GM19023 (cell line): Measurements from ENCODE around the gene GSTP1.

Experiments used
- ATAC-seq: cut with Tn5 transposase; IDR thresholded peaks from one replicate; pipeline ENCODE4 v1.9.1; 2021; ENCODE audit warnings: mild to moderate bottlenecking, moderate library complexity; ENCODE audit not compliant: unreplicated experiment

GSTP1 gene

GRCh38 chr11:67628710-67629385 is 45.2 kb downstream of the GSTP1 start:
- no peak for ATAC-seq

DNA sequence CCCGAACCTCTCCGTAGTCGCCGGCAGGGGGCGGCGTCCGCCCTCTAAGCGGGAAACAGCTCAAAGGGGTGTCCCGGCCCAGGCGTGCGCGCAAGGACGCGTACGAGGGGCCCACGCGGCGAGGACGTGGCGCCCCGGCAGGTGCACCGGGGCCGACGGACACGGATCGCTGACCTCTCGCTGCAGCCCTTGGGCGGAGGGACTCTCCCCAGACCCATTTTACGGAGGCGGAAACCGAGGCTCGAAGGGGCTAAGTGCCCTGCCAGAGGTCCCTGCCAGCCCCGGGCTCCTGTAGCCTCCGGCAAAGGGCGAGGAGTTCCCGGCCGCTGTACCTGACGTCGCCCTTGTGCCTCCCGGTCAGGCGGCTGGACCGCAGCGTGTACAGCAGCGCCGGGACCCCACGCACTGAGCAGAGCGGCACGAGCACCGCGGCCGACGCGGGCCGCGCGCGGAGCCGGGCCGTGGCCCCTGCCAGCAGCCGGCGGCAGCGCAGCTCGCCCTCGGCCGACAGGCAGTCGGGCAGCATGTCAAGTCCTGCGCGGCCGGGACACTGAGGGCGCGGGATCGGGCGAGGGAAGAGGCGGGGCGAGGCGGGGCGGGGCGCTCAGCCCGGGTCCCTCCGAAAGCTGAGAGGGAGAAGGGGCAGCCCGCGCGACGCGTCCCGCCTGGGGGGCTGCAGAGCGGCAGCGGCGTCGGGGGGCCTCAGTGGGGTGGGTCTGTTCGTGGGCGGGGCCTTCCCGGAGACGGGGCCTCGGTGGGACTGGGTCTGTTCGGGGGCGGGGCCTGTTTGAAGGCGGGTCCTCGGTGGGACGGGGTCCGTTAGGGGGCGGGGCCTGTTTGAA is 46.0 kb downstream of the GSTP1 start, which contains the start of gene NUDT8:
Gene NUDT8, minus strand, starts transcription at position 552 of the 842 bp plus-strand sequence. Its CDS starts 26 bp downstream, at position 526.
- peak; percentile 44 for ATAC-seq

DNA sequence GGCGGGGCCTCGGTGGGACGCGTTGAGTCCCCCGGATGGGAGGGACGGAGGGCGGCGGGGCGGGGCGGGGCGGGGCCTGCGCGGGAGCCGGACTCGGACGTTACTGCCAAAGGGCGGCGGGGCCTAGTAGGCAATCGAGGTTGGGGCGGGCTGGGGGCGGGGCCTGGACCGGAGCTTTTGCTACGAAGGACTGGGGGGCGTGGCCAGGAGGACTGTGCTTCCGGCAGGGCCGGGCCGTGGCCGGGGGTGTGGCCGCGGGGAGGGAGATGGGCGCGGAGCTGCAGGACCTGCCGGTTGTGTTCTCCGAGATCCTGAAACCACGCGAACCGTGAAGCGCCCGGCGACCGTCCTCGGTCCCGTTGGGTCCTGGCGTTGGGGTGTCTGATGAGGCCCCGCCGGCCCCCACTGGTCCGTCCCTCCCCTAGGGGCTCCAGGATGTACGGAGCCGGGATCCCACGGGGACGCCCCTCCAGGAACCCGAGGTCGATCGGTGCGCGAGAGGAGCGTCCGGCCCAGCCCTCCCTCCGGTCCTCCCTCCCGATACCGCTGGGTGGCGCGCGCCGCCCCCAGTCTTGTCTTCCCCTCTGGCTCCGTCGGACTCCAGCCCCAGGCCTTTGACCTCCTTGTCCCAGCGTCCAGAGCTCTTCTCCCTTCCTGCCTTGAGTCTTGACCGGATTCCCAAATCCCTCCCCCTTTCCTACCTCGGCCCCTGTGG is 46.8 kb downstream of the GSTP1 start:
- peak; percentile 64 for ATAC-seq

DNA sequence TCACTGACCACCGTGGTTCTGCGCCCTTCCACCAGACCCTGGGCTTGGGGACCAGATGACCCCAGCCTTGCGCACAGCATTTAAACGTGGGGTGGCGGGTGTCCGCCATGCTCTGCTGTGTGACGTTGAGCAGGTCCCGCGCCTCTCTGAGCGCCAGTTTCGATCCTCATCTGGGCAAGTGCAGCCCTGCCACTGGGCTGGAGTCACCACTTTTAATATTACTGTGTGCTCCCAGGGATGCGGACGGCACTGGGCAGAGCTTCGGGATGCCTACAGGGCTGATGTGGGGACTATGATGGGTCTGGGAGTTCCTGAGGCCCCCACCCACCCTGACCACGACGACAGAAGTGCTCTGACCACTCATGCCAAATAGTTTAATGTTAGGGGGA is 47.3 kb downstream of the GSTP1 start:
- no peak for ATAC-seq

GRCh38 chr11:67631411-67631810 is 47.8 kb downstream of the GSTP1 start:
- no peak for ATAC-seq

DNA sequence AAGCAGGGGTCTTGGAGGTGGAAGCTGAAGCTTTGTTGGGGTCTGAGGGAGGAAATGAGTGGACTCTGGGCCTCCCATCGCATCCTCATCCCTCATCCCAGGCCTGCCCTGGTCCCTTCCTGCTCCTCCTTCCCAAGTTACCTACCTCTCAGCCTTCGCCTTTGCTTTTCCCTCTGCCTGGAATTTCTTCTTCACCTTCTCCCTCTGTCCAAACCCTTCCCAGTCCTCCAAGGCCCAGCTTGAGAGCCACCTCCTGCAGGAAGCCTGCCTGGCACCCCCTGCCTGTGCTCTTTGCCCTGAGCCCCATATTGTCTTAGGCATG is 48.2 kb downstream of the GSTP1 start:
- no peak for ATAC-seq

DNA sequence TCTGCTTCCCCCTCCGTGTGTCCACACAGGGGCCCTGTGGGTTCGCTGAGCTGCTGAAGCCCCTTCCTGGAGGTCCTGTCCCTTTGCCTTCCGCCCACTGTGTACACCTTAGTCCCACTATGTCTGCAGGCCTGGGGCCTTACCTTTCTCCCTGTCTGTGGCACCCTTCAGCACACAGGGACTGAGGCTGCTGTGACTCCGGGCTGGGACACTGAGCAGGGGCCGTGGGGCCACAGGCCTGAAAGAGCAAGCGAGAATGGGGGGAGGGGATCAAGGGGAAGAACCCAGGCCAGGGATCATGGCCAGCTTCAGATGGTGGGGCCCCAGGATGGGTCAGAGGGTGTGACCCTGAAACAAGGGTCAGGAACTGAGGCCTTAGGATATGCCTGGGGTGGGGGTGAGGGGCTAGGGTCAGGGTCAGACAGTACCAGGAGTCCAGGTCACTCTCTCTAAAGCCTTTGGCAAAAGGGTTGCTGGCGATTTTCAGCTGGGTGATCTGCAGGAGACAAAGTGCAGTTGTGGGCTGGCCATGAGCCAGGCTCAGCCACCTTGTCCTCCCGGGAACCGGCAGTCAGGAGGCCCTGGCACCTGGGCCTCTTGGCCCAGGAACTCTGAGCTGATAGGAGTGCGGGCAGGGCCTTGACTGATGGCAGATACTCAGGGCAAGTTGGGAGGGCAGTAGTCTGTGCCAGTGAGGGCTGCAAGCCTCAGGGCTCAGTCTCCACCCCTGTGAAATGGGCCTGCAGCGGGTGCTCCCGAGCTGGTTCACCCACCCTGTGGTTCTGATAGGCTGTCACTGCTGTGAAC is 48.8 kb downstream of the GSTP1 start:
- ATAC-seq: no peak

- no peak for ATAC-seq
Observed at GRCh38 chr11:67632982-67633755, 49.6 kb downstream of the GSTP1 start.

GRCh38 chr11:67633758-67634365 is 50.2 kb downstream of the GSTP1 start:
- no peak for ATAC-seq

DNA sequence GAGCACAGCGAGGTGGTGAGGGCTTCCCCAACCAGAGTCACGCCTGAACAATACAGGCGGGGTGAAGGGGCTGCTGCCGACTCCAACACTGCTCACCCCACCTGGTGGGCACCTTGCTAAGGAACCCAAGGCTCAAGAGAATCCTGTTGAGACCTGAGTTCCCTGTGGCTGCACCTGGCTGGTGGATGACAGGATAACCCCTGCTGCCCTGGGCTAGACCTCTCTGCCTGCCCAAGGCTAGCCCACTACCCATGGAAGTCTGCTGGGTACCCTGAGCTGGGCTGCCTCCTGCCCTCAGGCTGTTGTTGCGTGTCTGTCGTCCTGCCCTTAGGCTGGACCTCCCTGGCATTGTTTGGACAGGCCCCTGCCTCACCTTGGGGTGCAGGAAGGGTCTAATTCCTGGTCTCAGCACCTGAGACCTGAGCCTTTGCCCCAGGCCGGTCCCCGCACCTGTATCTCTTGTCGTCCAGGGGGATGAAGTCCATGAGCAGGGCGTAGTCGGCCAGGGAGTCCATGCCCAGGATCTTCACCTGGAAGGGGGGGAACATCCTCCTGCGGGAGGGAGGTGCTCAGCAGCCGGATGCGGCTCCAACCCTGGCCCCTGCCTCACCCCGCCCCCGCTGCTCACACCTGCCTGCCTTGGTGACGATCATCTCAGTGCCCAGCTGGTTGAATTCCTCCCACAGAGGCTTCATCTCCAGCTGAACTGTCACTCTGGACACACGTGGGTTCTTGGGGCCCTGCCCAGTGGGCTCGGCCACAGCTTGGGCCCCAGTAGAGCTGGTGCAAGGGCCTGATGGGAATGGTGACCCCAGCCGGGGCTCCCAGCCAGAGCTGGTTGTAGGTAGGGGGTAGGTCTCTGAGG is 51.0 kb downstream of the GSTP1 start:
- no peak for ATAC-seq

- ATAC-seq: no peak
Observed at GRCh38 chr11:67635231-67635521, 51.6 kb downstream of the GSTP1 start.
